H9 (cell line): ENCODE data around the gene CDC16. TPM values are rescaled to one million over a fixed set of nuclear protein-coding genes. Genes with fewer than 3 reads are reported as not detected.
A peak's percentile ranks its signal among the peaks of the same experiment; 100 is the strongest.

ENCODE experiments used
- DNase-seq: peaks from one replicate; pipeline ENCODE4 v3.0.0-alpha.2; 2017
- H2AFZ ChIP-seq: one replicate; pipeline ENCODE4 v1.6.1; 2013; ENCODE audit warnings: mild to moderate bottlenecking, low read length, control low read depth, moderate library complexity
- H2AK5ac ChIP-seq: 2 replicates; pipeline ENCODE4 v1.6.1; 2013; ENCODE audit warnings: low read length, control low read depth, mixed read lengths; ENCODE audit not compliant: insufficient read length
- H2BK120ac ChIP-seq: one replicate; pipeline ENCODE4 v1.6.1; 2013; ENCODE audit warnings: low read depth, mild to moderate bottlenecking, low read length, control low read depth, inconsistent platforms; ENCODE audit not compliant: poor library complexity, severe bottlenecking
- H2BK12ac ChIP-seq: 2 replicates; pipeline ENCODE4 v1.6.1; 2013; ENCODE audit warnings: low read length, control low read depth, mixed read lengths, low read depth; ENCODE audit not compliant: insufficient read length
- H2BK15ac ChIP-seq: 2 replicates; pipeline ENCODE4 v1.6.1; 2013; ENCODE audit warnings: low read depth, low read length, control low read depth
- H2BK20ac ChIP-seq: one replicate; pipeline ENCODE4 v1.6.1; 2013; ENCODE audit warnings: low read depth, mild to moderate bottlenecking, low read length, control low read depth, inconsistent platforms; ENCODE audit not compliant: poor library complexity, severe bottlenecking
- H2BK5ac ChIP-seq: 2 replicates; pipeline ENCODE4 v1.6.1; 2013; ENCODE audit warnings: low read length, control low read depth, mixed read lengths; ENCODE audit not compliant: insufficient read length
- H3K14ac ChIP-seq: 2 replicates; pipeline ENCODE4 v1.6.1; 2013; ENCODE audit warnings: low read length, control low read depth; ENCODE audit not compliant: insufficient read depth
- H3K18ac ChIP-seq: 2 replicates; pipeline ENCODE4 v1.6.1; 2013; ENCODE audit warnings: low read depth, mild to moderate bottlenecking, mixed read lengths, low read length, control low read depth; ENCODE audit not compliant: insufficient read length
- H3K23ac ChIP-seq: 2 replicates; pipeline ENCODE4 v1.6.1; 2013; ENCODE audit warnings: low read length, control low read depth, mixed read lengths, low read depth; ENCODE audit not compliant: insufficient read length
- H3K23me2 ChIP-seq: 2 replicates; pipeline ENCODE4 v1.6.1; 2013; ENCODE audit warnings: low read depth, mild to moderate bottlenecking, mixed read lengths, low read length, control low read depth; ENCODE audit not compliant: insufficient read length, poor library complexity, severe bottlenecking
- H3K27ac ChIP-seq: 2 replicates; pipeline ENCODE4 v1.5.1; 2013; ENCODE audit warnings: low read length, control low read depth, mixed read lengths, low read depth; ENCODE audit not compliant: insufficient read length
- H3K27me3 ChIP-seq: 2 replicates; pipeline ENCODE4 v1.6.1; 2013; ENCODE audit warnings: low read length, control low read depth, inconsistent platforms; ENCODE audit not compliant: insufficient read depth
- H3K4ac ChIP-seq: 2 replicates; pipeline ENCODE4 v1.6.1; 2013; ENCODE audit warnings: low read depth, mild to moderate bottlenecking, control low read depth, inconsistent platforms, low read length, moderate library complexity
- H3K4me1 ChIP-seq: 2 replicates; pipeline ENCODE4 v1.6.1; 2013; ENCODE audit warnings: low read length, control low read depth, inconsistent platforms; ENCODE audit not compliant: insufficient read depth
- H3K4me2 ChIP-seq: 2 replicates; pipeline ENCODE4 v1.6.1; 2013; ENCODE audit warnings: low read length, control low read depth, mixed read lengths; ENCODE audit not compliant: insufficient read length, insufficient read depth
- H3K56ac ChIP-seq: 2 replicates; pipeline ENCODE4 v1.6.1; 2013; ENCODE audit warnings: low read depth, mild to moderate bottlenecking, mixed read lengths, low read length, control low read depth; ENCODE audit not compliant: insufficient read length
- H3K79me1 ChIP-seq: 2 replicates; pipeline ENCODE4 v1.6.1; 2013; ENCODE audit warnings: low read depth, mild to moderate bottlenecking, moderate library complexity, low read length, control low read depth, inconsistent platforms; ENCODE audit not compliant: insufficient read depth, poor library complexity, severe bottlenecking
- H3K79me2 ChIP-seq: 2 replicates; pipeline ENCODE4 v1.6.1; 2013; ENCODE audit warnings: low read length, control low read depth, inconsistent platforms; ENCODE audit not compliant: insufficient read depth
- H3K9ac ChIP-seq: 2 replicates; pipeline ENCODE4 v1.6.1; 2013; ENCODE audit warnings: low read length, control low read depth, mixed read lengths; ENCODE audit not compliant: insufficient read length; ENCODE audit errors: extremely low read depth
- H3K9me3 ChIP-seq: one replicate; pipeline ENCODE4 v1.6.1; 2013; ENCODE audit warnings: low read depth, low read length, inconsistent platforms; ENCODE audit not compliant: control insufficient read depth
- H3T11ph ChIP-seq: one replicate; pipeline ENCODE4 v1.6.1; 2013; ENCODE audit warnings: mild to moderate bottlenecking, low read length, control low read depth, inconsistent platforms
- H4K20me1 ChIP-seq: one replicate; pipeline ENCODE4 v1.6.1; 2013; ENCODE audit not compliant: control insufficient read depth, insufficient read length, insufficient read depth
- H4K5ac ChIP-seq: 2 replicates; pipeline ENCODE4 v1.6.1; 2013; ENCODE audit warnings: low read depth, mild to moderate bottlenecking, mixed read lengths, low read length, control low read depth; ENCODE audit not compliant: insufficient read length
- H4K8ac ChIP-seq: replicated peaks from 2 replicates; pipeline ENCODE4 v1.6.1; 2013; ENCODE audit warnings: low read length, control low read depth, mixed read lengths, low read depth; ENCODE audit not compliant: insufficient read length
- H4K91ac ChIP-seq: 2 replicates; pipeline ENCODE4 v1.6.1; 2013; ENCODE audit warnings: low read depth, mild to moderate bottlenecking, moderate library complexity, mixed read lengths, low read length, control low read depth; ENCODE audit not compliant: insufficient read length
- H3K27ac Mint-ChIP-seq, 3 experiments: 2 replicates in 2 of 3; 3 replicates in 1 of 3; pipeline ENCODE4 v1.8.0; 2020 to 2021; ENCODE audit warnings: mixed read lengths in 3 of 3, mild to moderate bottlenecking in 1 of 3, moderate library complexity in 1 of 3
- H3K27me3 Mint-ChIP-seq: 2 replicates; pipeline ENCODE4 v1.8.0; 2021; ENCODE audit warnings: low read depth, mild to moderate bottlenecking, moderate library complexity, mixed read lengths
- H3K36me3 Mint-ChIP-seq, 3 experiments: 2 replicates in 2 of 3; 3 replicates in 1 of 3; pipeline ENCODE4 v1.8.0; 2020 to 2021; ENCODE audit warnings: low read depth in 3 of 3, mixed read lengths in 3 of 3; ENCODE audit not compliant: insufficient read depth in 1 of 3
- H3K4me1 Mint-ChIP-seq, 2 experiments: 2 replicates each; pipeline ENCODE4 v1.8.0; 2020; ENCODE audit warnings: mixed read lengths in 2 of 2
- H3K4me3 Mint-ChIP-seq, 2 experiments: 2 replicates in 1 of 2; 3 replicates in 1 of 2; pipeline ENCODE4 v1.8.0; 2020 to 2021; ENCODE audit warnings: mild to moderate bottlenecking in 2 of 2, mixed read lengths in 2 of 2, moderate library complexity in 1 of 2
- H3K9me3 Mint-ChIP-seq, 2 experiments: 2 replicates in 1 of 2; 3 replicates in 1 of 2; pipeline ENCODE4 v1.8.0; 2020; ENCODE audit warnings: mild to moderate bottlenecking in 2 of 2, mixed read lengths in 2 of 2, moderate library complexity in 1 of 2
- CTCF ChIP-seq: fragments of 200-600 bp; sonication (generic); conservative IDR thresholded peaks from 3 replicates; pipeline ENCODE4 v1.8.0; 2021; ENCODE audit warnings: antibody characterized with exemption, mild to moderate bottlenecking
- WGBS: extraction: QIAGEN DNeasy Blood & Tissue Kit; methylation state at CpG from one replicate; pipeline ENCODE4 v1.1.7; 2013; ENCODE audit warnings: missing lambda C conversion rate, low lambda C conversion rate, mixed read lengths; ENCODE audit not compliant: insufficient read length; ENCODE audit errors: extremely low coverage; 5-methylcytosine and 5-hydroxymethylcytosine counted together
- total RNA-seq: library from RNA; stranded (reverse); gene quantifications from 2 replicates; pipeline ENCODE4 v1.2.1, GENCODE V29; 2021

CDC16 gene
- total RNA-seq, 1 experiment from 2014 or later = 91.9 TPM

- H3K4me1 ChIP-seq = no peaks in the 10 kb centered on the region
- Mint-ChIP-seq H3K27me3 (no peaks in the 10 kb centered on the region), H3K4me3 (no peak overlapping the region), H3K27ac (peak overlapping the region; percentile 30 to 90 (median 80); a peak in 5 of 7 replicates), H3K36me3 (peaks cover 53 to 96% (median 81%) of the 10 kb centered on the region in 3 experiments), H3K9me3 (no peaks in the 10 kb centered on the region), H3K4me1 (peaks cover 4 to 5% of the 10 kb centered on the region in 2 experiments; a peak in 2 of 4 replicates)
- H3K27ac ChIP-seq = no peak overlapping the region
- no peaks in the 10 kb centered on the region for H3K23me2 ChIP-seq
- no peak overlapping the region for H2AFZ ChIP-seq
- H2BK5ac ChIP-seq = no peak overlapping the region
- H2BK12ac ChIP-seq = no peak overlapping the region
- no peak overlapping the region for H3K9ac ChIP-seq
- H2AK5ac ChIP-seq = no peak overlapping the region
- no peak overlapping the region for H3K4ac ChIP-seq
- H2BK15ac ChIP-seq = no peak overlapping the region
- H3K27me3 ChIP-seq = no peaks in the 10 kb centered on the region
- no peak overlapping the region for H3K14ac ChIP-seq
- H3K79me2 ChIP-seq = peaks cover 3% of the 10 kb centered on the region; the same call in 1 of the 2 replicates
- no peaks in the 10 kb centered on the region for H3K9me3 ChIP-seq
- no peak overlapping the region for H4K5ac ChIP-seq
- no peaks in the 10 kb centered on the region for H4K20me1 ChIP-seq
- H2BK120ac ChIP-seq = no peak overlapping the region
- no peaks in the 10 kb centered on the region for H3K79me1 ChIP-seq
- no peak overlapping the region for H3K18ac ChIP-seq
- no peak for DNase-seq
- H3K23ac ChIP-seq = no peak overlapping the region
- H4K91ac ChIP-seq = no peak overlapping the region
- TF ChIP-seq CTCF = no peak
- H4K8ac ChIP-seq = peak overlapping the region; percentile 72
- H2BK20ac ChIP-seq = no peak overlapping the region
- H3K4me2 ChIP-seq = no peak overlapping the region
- no CpG with 5 or more reads among the region's 8 CpGs for WGBS
- no peak overlapping the region for H3K56ac ChIP-seq
- no peak overlapping the region for H3T11ph ChIP-seq
Measured at GRCh38 chr13:114288157-114288591, 53.5 kb downstream of the CDC16 start.
